H9 (cell line): ENCODE data around the gene ARHGAP15. TPM values are rescaled to one million over a fixed set of nuclear protein-coding genes. Genes with fewer than 3 reads are reported as not detected.

Experiments used
- DNase-seq: peaks from one replicate; pipeline ENCODE4 v3.0.0-alpha.2; 2017
- H2AFZ ChIP-seq: one replicate; pipeline ENCODE4 v1.6.1; 2013; ENCODE audit warnings: mild to moderate bottlenecking, low read length, control low read depth, moderate library complexity
- H2AK5ac ChIP-seq: 2 replicates; pipeline ENCODE4 v1.6.1; 2013; ENCODE audit warnings: low read length, control low read depth, mixed read lengths; ENCODE audit not compliant: insufficient read length
- H2BK120ac ChIP-seq: one replicate; pipeline ENCODE4 v1.6.1; 2013; ENCODE audit warnings: low read depth, mild to moderate bottlenecking, low read length, control low read depth, inconsistent platforms; ENCODE audit not compliant: poor library complexity, severe bottlenecking
- H2BK12ac ChIP-seq: 2 replicates; pipeline ENCODE4 v1.6.1; 2013; ENCODE audit warnings: low read length, control low read depth, mixed read lengths, low read depth; ENCODE audit not compliant: insufficient read length
- H2BK15ac ChIP-seq: 2 replicates; pipeline ENCODE4 v1.6.1; 2013; ENCODE audit warnings: low read depth, low read length, control low read depth
- H2BK20ac ChIP-seq: one replicate; pipeline ENCODE4 v1.6.1; 2013; ENCODE audit warnings: low read depth, mild to moderate bottlenecking, low read length, control low read depth, inconsistent platforms; ENCODE audit not compliant: poor library complexity, severe bottlenecking
- H2BK5ac ChIP-seq: 2 replicates; pipeline ENCODE4 v1.6.1; 2013; ENCODE audit warnings: low read length, control low read depth, mixed read lengths; ENCODE audit not compliant: insufficient read length
- H3K14ac ChIP-seq: 2 replicates; pipeline ENCODE4 v1.6.1; 2013; ENCODE audit warnings: low read length, control low read depth; ENCODE audit not compliant: insufficient read depth
- H3K18ac ChIP-seq: 2 replicates; pipeline ENCODE4 v1.6.1; 2013; ENCODE audit warnings: low read depth, mild to moderate bottlenecking, mixed read lengths, low read length, control low read depth; ENCODE audit not compliant: insufficient read length
- H3K23ac ChIP-seq: 2 replicates; pipeline ENCODE4 v1.6.1; 2013; ENCODE audit warnings: low read length, control low read depth, mixed read lengths, low read depth; ENCODE audit not compliant: insufficient read length
- H3K23me2 ChIP-seq: 2 replicates; pipeline ENCODE4 v1.6.1; 2013; ENCODE audit warnings: low read depth, mild to moderate bottlenecking, mixed read lengths, low read length, control low read depth; ENCODE audit not compliant: insufficient read length, poor library complexity, severe bottlenecking
- H3K27ac ChIP-seq: 2 replicates; pipeline ENCODE4 v1.5.1; 2013; ENCODE audit warnings: low read length, control low read depth, mixed read lengths, low read depth; ENCODE audit not compliant: insufficient read length
- H3K27me3 ChIP-seq: 2 replicates; pipeline ENCODE4 v1.6.1; 2013; ENCODE audit warnings: low read length, control low read depth, inconsistent platforms; ENCODE audit not compliant: insufficient read depth
- H3K4ac ChIP-seq: 2 replicates; pipeline ENCODE4 v1.6.1; 2013; ENCODE audit warnings: low read depth, mild to moderate bottlenecking, control low read depth, inconsistent platforms, low read length, moderate library complexity
- H3K4me1 ChIP-seq: 2 replicates; pipeline ENCODE4 v1.6.1; 2013; ENCODE audit warnings: low read length, control low read depth, inconsistent platforms; ENCODE audit not compliant: insufficient read depth
- H3K4me2 ChIP-seq: 2 replicates; pipeline ENCODE4 v1.6.1; 2013; ENCODE audit warnings: low read length, control low read depth, mixed read lengths; ENCODE audit not compliant: insufficient read length, insufficient read depth
- H3K56ac ChIP-seq: 2 replicates; pipeline ENCODE4 v1.6.1; 2013; ENCODE audit warnings: low read depth, mild to moderate bottlenecking, mixed read lengths, low read length, control low read depth; ENCODE audit not compliant: insufficient read length
- H3K79me1 ChIP-seq: 2 replicates; pipeline ENCODE4 v1.6.1; 2013; ENCODE audit warnings: low read depth, mild to moderate bottlenecking, moderate library complexity, low read length, control low read depth, inconsistent platforms; ENCODE audit not compliant: insufficient read depth, poor library complexity, severe bottlenecking
- H3K79me2 ChIP-seq: 2 replicates; pipeline ENCODE4 v1.6.1; 2013; ENCODE audit warnings: low read length, control low read depth, inconsistent platforms; ENCODE audit not compliant: insufficient read depth
- H3K9ac ChIP-seq: 2 replicates; pipeline ENCODE4 v1.6.1; 2013; ENCODE audit warnings: low read length, control low read depth, mixed read lengths; ENCODE audit not compliant: insufficient read length; ENCODE audit errors: extremely low read depth
- H3K9me3 ChIP-seq: one replicate; pipeline ENCODE4 v1.6.1; 2013; ENCODE audit warnings: low read depth, low read length, inconsistent platforms; ENCODE audit not compliant: control insufficient read depth
- H3T11ph ChIP-seq: one replicate; pipeline ENCODE4 v1.6.1; 2013; ENCODE audit warnings: mild to moderate bottlenecking, low read length, control low read depth, inconsistent platforms
- H4K20me1 ChIP-seq: one replicate; pipeline ENCODE4 v1.6.1; 2013; ENCODE audit not compliant: control insufficient read depth, insufficient read length, insufficient read depth
- H4K5ac ChIP-seq: 2 replicates; pipeline ENCODE4 v1.6.1; 2013; ENCODE audit warnings: low read depth, mild to moderate bottlenecking, mixed read lengths, low read length, control low read depth; ENCODE audit not compliant: insufficient read length
- H4K8ac ChIP-seq: replicated peaks from 2 replicates; pipeline ENCODE4 v1.6.1; 2013; ENCODE audit warnings: low read length, control low read depth, mixed read lengths, low read depth; ENCODE audit not compliant: insufficient read length
- H4K91ac ChIP-seq: 2 replicates; pipeline ENCODE4 v1.6.1; 2013; ENCODE audit warnings: low read depth, mild to moderate bottlenecking, moderate library complexity, mixed read lengths, low read length, control low read depth; ENCODE audit not compliant: insufficient read length
- H3K27ac Mint-ChIP-seq, 3 experiments: 2 replicates in 2 of 3; 3 replicates in 1 of 3; pipeline ENCODE4 v1.8.0; 2020 to 2021; ENCODE audit warnings: mixed read lengths in 3 of 3, mild to moderate bottlenecking in 1 of 3, moderate library complexity in 1 of 3
- H3K27me3 Mint-ChIP-seq: 2 replicates; pipeline ENCODE4 v1.8.0; 2021; ENCODE audit warnings: low read depth, mild to moderate bottlenecking, moderate library complexity, mixed read lengths
- H3K36me3 Mint-ChIP-seq, 3 experiments: 2 replicates in 2 of 3; 3 replicates in 1 of 3; pipeline ENCODE4 v1.8.0; 2020 to 2021; ENCODE audit warnings: low read depth in 3 of 3, mixed read lengths in 3 of 3; ENCODE audit not compliant: insufficient read depth in 1 of 3
- H3K4me1 Mint-ChIP-seq, 2 experiments: 2 replicates each; pipeline ENCODE4 v1.8.0; 2020; ENCODE audit warnings: mixed read lengths in 2 of 2
- H3K4me3 Mint-ChIP-seq, 2 experiments: 2 replicates in 1 of 2; 3 replicates in 1 of 2; pipeline ENCODE4 v1.8.0; 2020 to 2021; ENCODE audit warnings: mild to moderate bottlenecking in 2 of 2, mixed read lengths in 2 of 2, moderate library complexity in 1 of 2
- H3K9me3 Mint-ChIP-seq, 2 experiments: 2 replicates in 1 of 2; 3 replicates in 1 of 2; pipeline ENCODE4 v1.8.0; 2020; ENCODE audit warnings: mild to moderate bottlenecking in 2 of 2, mixed read lengths in 2 of 2, moderate library complexity in 1 of 2
- CTCF ChIP-seq: fragments of 200-600 bp; sonication (generic); conservative IDR thresholded peaks from 3 replicates; pipeline ENCODE4 v1.8.0; 2021; ENCODE audit warnings: antibody characterized with exemption, mild to moderate bottlenecking
- WGBS: extraction: QIAGEN DNeasy Blood & Tissue Kit; methylation state at CpG from one replicate; pipeline ENCODE4 v1.1.7; 2013; ENCODE audit warnings: missing lambda C conversion rate, low lambda C conversion rate, mixed read lengths; ENCODE audit not compliant: insufficient read length; ENCODE audit errors: extremely low coverage; 5-methylcytosine and 5-hydroxymethylcytosine counted together
- total RNA-seq: library from RNA; stranded (reverse); gene quantifications from 2 replicates; pipeline ENCODE4 v1.2.1, GENCODE V29; 2021

Gene ARHGAP15
- total RNA-seq, 1 experiment from 2014 or later, result not detected

GRCh38 chr2:143383016-143383415, 253.8 kb downstream of the ARHGAP15 start:
- no peak for TF ChIP-seq CTCF
- no peaks in the 10 kb centered on the region for H3K27me3 Mint-ChIP-seq
- no peaks in the 10 kb centered on the region for H3K27me3 ChIP-seq
- no CpG with 5 or more reads among the region's 2 CpGs for WGBS
- no peaks in the 10 kb centered on the region for H3K79me1 ChIP-seq
- no peak overlapping the region for H3K4ac ChIP-seq
- no peak overlapping the region for H4K8ac ChIP-seq
- H3K9ac ChIP-seq, result no peak overlapping the region
- H3K4me1 Mint-ChIP-seq, result no peaks in the 10 kb centered on the region
- no peak overlapping the region for H2BK5ac ChIP-seq
- no peak overlapping the region for H3K18ac ChIP-seq
- no peak overlapping the region for H4K91ac ChIP-seq
- no peak overlapping the region for H2BK12ac ChIP-seq
- H2AFZ ChIP-seq, result no peak overlapping the region
- H3K9me3 Mint-ChIP-seq, result no peaks in the 10 kb centered on the region
- H4K20me1 ChIP-seq, result no peaks in the 10 kb centered on the region
- no peaks in the 10 kb centered on the region for H3K79me2 ChIP-seq
- no peaks in the 10 kb centered on the region for H3K23me2 ChIP-seq
- H2BK15ac ChIP-seq, result no peak overlapping the region
- no peak overlapping the region for H3K4me3 Mint-ChIP-seq
- H2BK120ac ChIP-seq, result no peak overlapping the region
- no peaks in the 10 kb centered on the region for H3K9me3 ChIP-seq
- H3K36me3 Mint-ChIP-seq, result no peaks in the 10 kb centered on the region
- no peak overlapping the region for H3K4me2 ChIP-seq
- H3K56ac ChIP-seq, result no peak overlapping the region
- H2BK20ac ChIP-seq, result no peak overlapping the region
- H3K14ac ChIP-seq, result no peak overlapping the region
- DNase-seq, result no peak
- H3K27ac Mint-ChIP-seq, result no peak overlapping the region
- H3K4me1 ChIP-seq, result no peaks in the 10 kb centered on the region
- no peak overlapping the region for H3K23ac ChIP-seq
- no peak overlapping the region for H3K27ac ChIP-seq
- H3T11ph ChIP-seq, result no peak overlapping the region
- no peak overlapping the region for H2AK5ac ChIP-seq
- H4K5ac ChIP-seq, result no peak overlapping the region
